Measurements from ENCODE around the gene NGLY1.

Gene NGLY1

DNA sequence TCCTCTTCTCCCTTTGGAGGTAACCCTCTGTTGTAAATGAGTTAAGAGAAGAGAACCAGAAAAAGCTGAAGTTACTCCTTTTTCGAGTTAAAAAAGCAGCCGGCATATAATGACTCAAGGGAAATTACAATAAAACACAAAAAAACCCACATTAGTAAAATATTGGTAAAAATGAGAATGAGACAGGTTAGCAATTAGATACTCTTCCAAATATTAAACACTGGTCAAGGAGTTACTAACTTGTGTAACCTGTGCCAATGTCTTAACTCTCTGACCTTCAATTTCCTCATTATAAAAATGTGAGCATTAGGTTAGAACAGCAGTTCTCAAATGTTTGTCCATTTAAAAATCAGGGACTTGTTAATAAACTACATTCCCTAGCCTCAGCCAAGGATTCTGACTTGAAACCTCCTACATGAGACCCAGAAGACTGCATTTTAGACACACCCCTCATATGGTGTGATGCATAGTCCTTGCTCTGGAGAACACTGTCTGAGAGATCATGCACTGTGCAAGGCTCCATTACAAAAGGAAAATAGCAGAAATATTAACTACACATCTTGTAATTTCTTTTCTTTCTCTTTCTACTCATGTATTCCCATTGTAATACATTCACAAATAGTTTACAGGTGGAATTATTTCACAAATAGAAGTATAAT, 75.8 kb downstream of the NGLY1 start:
- DNase-seq: no peak

DNA sequence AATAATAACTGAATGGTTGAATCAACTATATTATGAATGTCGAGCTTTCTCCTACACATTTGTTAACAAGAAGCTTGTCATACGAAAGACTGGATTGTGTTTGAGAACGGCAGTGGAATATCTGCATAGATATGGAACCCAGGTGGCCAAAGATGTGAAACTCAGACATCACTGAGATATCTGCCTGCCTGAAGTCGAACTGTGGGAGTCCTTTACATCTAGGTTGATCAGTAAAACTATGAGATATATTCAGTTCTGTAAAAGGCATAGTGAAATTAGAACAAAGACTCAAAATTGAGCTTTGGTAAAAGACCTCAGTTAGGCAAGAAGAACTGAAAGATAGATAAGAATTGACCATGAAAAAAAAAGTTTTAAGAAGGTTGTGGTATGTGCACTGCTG, 77.0 kb downstream of the NGLY1 start:
- no peak for DNase-seq

DNA sequence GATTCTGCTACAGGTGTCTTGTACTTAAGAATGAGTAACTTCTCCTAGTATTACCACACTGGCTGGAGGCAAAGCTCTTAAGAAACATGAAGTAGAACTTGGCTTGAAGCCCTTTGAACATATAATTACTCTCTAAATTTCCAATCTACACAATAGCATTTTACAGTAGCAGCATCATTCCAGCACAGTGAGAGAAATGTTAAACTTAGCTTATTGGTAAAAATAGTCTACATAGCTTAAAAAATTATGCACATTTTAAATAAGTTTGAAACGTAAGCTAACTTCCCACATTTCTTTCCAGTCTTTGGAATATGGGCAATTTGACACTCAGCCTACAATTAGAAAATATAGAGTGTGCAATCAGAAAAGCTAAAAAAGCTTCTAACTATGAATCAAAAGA, 85.7 kb downstream of the NGLY1 start:
- DNase-seq: no peak

DNA sequence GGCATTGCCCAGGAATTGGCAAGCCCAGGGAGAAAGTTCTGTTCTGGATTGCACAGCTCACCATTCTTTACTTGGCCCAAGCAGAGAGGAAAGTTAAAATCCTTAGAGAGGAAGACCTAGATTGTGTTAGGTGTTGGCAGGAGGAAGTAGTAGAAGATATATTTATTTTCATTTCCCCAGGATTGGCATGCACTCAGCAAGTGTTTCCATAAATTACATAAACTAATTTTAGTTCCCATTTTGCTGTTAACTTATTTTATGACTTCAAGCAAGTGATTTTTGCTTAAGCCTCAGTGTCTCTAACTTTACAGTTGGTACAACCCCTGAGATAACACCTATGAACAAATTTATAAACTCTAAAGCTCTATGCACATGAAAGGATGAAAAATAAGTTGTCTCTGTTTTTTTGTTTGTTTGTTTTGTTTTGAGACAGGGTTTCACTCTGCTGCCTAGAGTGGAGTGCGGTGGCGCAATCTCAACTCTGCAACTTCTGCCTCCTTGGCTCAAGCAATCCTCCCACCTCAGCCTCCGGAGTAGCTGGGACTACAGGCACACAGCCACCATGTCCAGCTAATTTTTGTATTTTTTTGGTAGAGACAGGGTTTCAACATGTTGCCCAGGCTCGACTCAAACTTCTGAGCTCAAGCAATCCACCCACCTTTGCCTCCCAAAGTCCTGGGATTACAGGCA, 87.4 kb downstream of the NGLY1 start:
- no peak for DNase-seq

- no peak for DNase-seq
Measured at GRCh38 chr3:25693238-25693637, 90.0 kb downstream of the NGLY1 start.

DNA sequence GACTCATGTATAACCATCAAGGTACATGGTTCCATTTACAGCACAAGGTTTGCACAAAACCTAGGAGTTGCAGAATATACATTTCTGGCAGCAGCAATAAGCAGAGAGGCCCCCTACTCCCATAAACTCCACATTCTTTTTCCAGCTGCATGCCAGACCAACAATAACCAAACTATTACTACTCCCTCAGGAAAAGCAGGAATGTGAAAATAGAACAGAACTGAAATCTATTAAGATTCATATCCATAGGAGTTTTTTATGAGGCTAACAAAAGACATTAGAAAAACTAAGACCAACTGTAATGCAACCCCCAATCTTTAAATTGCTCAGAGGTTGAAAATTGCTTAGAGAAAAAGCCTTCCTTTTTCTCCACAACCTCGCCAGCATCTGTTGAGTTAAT, 90.9 kb downstream of the NGLY1 start:
- DNase-seq: no peak

DNA sequence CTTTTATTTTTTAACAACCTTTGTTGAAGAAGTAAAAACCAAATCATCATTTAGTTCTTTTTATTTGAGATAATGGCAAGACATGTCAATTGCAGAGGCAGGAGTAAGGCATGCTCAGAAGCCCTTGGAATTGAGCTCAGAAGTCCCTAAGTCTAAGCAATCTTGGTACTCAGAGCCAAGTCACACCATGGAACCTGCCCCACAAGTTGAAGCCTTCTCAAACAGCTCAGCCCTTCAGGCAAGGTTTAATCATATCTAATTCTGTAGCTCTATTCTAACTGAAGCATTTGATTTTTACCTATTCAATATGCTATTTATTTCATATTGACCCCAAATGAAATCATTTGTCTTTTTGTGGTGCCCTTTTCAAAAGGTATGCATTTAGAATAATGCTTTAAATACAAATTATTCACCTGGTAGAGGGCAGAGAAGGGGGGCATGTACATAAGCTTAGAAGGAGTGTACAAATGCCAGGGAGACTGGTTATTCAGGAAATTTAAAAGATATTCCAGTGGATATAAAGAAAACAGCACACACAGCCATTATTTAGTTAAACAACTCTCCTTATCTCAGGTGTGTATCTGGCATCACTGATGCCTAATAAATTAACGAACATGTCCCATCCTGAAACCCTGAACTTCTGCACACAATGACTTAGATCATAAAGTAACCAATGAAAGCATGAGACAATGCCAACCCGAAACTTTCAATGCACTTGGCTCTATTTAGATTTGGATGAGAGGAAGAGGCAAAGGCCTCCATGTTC, 92.3 kb downstream of the NGLY1 start:
- DNase-seq: no peak

- no peak for DNase-seq
Measured at GRCh38 chr3:25689226-25689625, 94.0 kb downstream of the NGLY1 start.

- DNase-seq: no peak
Measured at GRCh38 chr3:25687742-25688141, 95.5 kb downstream of the NGLY1 start.

GRCh38 chr3:25686766-25687165, 96.5 kb downstream of the NGLY1 start:
- no peak for DNase-seq

DNA sequence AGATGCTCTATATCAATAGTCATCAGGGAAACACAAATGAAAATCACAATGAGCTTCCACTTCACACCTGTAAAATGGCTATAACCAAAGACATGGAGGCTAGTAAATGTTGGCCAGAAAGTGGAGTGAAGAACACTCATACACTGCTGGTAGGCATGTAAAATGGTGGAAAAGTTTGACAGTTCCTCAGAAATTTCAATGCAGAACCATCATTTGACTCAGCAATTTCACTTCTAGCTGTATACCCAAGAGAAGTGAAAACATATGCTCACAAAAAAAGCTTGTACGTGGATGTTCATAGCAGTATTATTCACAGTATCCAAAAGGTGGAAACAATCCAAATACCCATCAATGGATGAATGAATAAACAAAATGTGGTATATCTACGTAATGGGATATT, 99.4 kb downstream of the NGLY1 start:
- DNase-seq: no peak

GRCh38 chr3:25683410-25683809, 99.8 kb downstream of the NGLY1 start:
- DNase-seq: no peak

DNA sequence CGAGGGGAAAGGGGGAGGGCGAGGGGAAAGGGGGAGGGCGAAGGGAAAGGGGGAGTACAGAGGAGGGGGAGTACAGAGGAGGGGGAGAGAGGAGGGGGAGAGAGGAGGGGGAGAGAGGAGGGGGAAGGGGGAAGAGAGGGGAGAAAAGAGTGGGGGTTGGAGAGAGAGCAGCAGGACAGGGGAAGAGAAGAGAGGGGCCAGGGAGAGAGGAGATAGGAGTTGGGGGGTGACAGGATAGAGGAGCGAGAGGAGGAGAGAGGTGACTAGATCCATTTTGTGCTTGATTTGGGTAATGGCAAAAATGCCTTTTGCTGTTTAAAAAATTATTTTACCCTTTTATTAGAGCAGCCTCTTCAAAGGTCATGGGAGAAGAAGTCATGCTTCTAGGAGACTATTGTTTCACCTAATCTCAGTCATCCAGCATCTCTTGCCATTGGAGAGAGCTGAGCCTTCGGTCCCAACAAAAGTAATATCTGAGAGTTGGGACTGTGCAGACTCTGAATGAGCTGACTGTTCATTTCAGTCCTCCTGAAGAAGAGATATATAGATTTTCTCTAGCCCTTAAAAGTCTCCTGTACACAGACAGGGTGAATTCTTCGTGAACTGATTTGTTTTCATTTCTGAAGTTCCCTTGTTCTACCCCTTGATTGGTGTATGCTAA, 103.5 kb downstream of the NGLY1 start:
- no peak for DNase-seq

DNA sequence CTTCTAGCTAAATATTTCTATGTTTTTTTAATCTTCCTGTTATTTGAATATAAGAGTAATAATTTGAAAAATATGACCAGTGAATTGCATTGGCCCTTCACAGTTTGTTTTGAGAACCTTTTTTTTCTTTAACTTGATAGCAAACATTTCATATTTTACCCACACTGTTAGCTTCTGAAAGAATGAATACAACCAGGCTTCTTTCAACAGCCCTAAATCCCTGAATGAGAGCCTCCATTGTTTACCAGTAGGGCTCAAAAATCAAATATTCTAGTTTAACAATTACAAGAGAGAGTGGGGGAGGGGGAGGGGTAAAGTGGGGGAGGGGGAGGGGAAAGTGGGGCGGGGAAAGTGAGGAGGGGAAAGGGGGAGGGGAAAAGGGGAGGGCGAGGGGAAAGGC, 104.1 kb downstream of the NGLY1 start:
- DNase-seq: no peak

DNA sequence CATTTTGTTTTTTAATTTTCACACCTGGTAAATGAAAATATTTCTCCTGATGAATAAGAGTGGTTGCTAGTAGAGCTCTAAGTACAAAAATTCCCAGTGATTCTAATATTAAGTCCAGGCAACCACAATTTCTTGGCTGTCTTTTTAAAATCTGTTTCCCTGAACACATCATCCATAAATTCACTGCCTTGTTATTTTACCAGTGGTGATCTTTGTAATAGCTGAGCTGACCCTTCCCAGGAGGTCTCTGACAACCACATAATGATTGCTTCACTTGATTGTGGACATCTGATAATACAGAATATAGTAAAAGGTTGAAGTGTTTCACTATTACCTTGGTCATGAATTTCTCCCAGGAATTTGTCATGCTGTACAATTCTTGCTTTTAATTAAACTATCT, 104.7 kb downstream of the NGLY1 start:
- DNase-seq: no peak

DNA sequence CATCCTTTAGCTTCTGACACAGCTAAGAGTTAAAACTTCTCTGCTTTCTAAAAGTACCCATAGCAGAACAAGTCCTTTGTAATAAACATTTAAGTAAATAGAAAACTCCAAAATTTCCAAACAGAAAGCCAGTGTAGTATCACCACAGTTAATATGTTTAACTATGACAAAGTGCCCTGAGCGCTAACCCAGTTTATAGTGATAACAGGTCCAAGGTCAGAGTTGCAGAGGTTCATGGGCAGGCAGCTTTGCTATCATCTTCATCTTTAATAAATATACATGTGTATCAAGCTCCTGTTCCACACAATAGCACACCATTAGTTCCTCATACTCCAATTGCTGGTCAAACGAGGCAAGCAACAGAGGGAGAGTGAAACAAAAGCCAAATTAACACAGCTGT, 106.1 kb downstream of the NGLY1 start:
- no peak for DNase-seq

DNA sequence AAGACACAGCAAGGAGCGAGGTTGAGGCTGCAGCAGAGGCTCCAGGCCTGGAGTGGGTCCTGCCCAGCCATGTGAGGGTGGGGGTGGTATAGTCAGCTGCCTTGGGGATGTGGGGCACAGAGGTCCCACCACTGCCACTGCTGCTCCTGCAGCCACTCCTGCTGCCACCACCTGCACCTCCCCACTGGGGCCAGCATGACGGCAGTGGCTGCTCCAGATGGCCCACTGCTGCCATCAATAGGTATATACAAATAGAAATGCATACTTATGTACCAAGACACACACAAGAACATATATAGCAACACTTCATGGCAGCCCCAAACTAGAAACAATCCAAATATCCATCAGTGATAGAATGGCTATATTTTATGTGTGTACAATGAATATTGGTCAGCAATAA, 108.6 kb downstream of the NGLY1 start:
- no peak for DNase-seq

DNA sequence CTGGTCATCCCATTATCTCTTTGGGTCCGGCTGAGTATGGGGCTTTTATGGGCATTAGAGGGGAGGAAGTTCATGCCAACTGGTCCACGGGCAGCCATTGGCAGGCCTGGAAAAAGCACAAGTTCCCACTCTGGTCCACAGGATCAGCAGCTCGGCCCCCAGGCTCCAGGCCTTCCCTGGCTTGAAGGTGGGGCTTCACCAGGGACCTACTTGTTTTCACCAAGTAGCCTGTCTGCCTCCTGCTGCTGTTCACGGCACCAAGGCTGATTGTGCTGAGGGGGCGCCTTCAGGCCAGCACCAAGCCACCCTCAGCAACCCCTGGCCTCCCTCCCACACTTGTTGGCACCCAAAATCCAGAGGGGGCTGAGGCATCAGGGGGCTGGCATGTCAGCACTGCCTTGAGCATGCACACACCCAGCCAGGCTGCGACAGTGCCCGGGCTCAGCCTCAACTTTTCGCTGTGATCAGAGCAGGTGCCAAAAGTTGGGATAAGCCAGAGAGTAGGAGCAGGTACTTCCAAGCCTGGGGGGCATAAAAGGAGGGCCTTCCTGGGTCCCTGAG, 109.4 kb downstream of the NGLY1 start:
- no peak for DNase-seq
